ENCODE measurements around the gene TRIM7.
"Not testable (repeated sequence)": the region's sequence is repeated elsewhere in the genome, so short reads cannot be mapped to it uniquely, and the experiment has no call there.

TRIM7 gene

GRCh38 chr5:181146927-181147636 is 57.9 kb downstream of the TRIM7 start, which contains the start of gene OR2V2:
Gene OR2V2, plus strand, starts transcription at chr5:181147586. Its CDS starts 7,357 bp downstream, at chr5:181154943.
- not testable (repeated sequence) for DNase-seq

- no peak for DNase-seq
Observed at GRCh38 chr5:181145133-181145532, 59.9 kb downstream of the TRIM7 start.

Measured in hippocampal formation (tissue), 2 donors.